ENCODE results near the gene BID.

DNA sequence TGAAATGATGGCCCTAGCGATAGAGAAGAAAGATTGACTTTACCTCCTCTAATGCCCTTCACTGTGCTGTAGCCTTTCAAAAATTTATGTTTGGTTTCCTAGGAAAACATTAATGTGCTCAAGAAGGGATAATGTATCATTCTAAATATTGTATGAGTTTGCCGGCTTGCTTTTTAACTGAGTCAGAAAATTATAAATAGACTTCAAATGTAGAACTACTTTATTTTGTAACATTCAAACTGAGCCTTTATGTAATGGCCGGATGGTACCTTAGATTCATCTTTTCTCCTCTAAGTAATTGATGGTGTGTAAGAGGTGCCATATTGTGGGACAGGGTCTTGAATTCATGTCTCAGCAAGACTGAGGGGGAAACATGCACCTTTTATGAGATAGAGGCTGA, 57.7 kb downstream of the BID start:
- no peak for TF ChIP-seq EP300 (IDR thresholded peaks at IDR 0.05)
- no peak for TF ChIP-seq POLR2A (IDR thresholded peaks at IDR 0.05)
- no peak for TF ChIP-seq CTCF (IDR thresholded peaks at IDR 0.05)

All from suprapubic skin (tissue), 3 donors.